ENCODE measurements around the gene KHK.
"Not testable (repeated sequence)": the region's sequence is repeated elsewhere in the genome, so short reads cannot be mapped to it uniquely, and the experiment has no call there.

KHK gene

DNA sequence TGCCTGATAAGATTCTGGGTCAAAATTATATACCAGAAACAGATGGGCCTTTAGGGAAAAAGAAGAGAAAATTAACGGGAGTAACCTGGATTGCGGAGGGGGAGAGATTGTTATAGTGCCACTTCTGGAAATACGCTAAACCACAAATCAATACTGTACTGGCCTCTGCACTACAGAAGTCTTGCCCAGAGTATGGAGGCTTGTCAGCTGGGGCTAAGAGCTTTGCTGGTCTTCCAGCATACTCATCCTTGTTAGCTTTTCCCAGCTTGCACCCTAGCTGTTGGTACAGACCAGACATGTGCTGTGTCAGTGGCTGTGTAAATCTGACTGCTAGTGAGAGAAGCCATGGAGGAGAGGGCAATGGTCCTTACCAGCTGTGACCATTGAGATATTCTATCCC, 26.2 kb upstream of the KHK start:
- ATAC-seq = no peak

DNA sequence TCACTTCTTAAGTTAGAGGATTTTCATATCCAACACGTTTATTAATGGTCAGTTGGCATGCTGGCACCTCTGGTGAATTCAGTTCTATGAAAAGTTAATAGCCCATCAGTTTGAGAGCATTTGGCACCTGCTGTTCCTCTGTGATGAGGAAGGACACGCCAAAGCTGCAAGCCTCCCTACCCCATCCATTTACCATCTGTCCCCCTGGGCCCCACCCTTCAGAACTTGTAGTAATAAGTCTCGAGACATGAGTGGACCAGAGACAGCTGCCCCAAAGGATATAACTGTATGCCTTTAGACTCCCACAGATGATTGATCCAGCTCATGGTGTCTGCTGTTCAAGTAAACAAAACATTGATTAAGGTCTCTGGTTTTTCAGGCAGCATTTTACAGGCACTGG, 21.4 kb upstream of the KHK start:
- no peak for ATAC-seq

DNA sequence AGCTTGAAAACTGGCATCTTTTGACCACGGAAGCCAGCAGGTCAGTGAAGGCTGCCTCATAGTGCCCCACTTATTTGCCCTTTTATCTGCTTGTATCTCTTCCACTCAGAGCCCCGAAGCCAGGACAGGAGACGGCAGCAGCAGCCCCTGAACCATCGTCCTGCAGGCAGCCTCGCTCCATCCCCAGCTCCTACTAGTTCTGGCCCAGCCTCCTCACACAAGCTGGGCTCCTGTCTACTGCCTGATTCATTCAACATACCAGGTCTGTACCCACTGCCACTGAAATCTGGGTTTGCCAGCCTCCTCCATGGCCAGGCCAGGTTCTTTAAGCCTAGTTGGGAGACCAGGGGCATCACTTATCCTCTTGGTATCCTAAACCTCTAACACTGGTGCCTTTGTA, 19.2 kb upstream of the KHK start:
- ATAC-seq = no peak

DNA sequence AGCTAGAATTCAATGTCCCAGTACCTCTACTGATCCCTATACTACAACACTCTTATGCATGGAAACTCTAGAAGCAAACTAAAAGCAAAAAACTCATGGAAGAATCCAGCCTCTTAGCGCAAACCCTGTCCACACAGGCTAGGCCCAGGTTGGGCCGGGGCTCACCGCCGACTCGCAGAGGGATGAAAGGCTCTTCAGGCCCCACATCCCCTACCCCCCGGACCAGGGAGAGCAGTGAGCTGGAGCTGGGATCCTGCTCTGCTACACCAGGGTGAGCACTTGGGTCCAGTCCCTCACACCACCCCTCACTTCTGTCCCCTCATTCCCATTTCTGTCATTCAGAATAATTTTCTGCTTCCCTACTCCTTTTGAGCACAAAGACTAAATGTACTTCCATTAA, 17.1 kb upstream of the KHK start:
- ATAC-seq = no peak

DNA sequence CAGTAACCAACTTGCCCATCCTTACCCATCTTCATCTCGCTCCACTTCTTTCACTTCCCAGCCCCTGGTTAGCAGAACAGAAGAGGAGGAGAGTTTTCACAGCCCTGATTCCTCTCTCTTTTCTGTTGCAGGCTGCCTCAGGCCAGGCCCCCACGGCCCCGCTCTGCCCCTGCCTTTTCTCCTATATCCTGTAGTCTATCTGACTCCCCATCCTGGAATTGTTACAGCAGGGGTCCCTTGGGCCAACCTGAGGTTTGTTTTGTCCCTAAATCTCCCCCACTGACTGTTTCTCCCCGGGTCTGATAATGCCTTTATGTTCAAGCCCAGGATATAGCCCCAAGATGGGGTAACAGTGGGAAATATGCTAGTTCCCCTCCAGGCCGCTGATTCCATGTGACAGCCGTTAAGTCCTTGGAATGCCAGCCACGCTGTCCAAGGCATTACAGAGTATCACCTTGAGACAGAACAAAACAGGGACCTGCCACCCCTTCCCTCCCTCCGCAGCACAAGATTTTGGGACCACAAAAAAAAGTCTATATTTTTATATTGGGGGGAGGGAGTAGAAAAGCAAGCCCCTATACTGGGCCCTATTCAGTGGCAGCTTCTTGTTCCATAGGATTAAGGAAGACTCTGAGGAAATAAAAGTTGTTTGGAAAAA, 16.5 kb upstream of the KHK start:
- ATAC-seq = no peak

DNA sequence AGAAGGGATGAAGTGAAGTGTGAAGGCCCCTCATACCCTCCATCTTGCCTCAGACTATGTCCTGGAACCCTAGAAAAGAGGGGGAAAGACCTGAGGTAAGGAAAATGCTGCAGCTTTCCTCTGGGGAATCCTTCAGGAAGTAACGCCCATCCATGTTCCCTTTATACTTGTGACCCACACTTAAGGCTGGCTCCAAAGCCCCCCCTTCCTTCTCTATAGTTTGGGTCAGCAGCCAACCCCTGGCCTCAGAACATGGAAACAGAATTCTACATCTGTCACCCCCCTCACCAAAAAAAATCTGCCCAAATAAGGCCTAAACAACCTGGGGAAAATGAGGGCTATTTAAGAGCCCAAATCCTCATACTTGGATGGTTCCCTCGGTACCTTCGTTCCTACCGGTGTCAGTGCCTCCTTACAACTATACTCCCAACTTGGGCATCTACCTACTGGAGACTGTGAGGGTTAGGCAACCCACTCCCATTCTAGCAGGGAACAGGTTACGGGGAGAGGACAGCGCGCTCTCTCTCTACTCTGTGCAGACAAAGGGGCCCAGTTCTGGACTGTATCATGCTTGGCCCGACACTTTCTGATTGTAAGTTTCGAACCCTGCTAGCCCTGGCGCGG, 15.8 kb upstream of the KHK start:
- ATAC-seq = no peak

DNA sequence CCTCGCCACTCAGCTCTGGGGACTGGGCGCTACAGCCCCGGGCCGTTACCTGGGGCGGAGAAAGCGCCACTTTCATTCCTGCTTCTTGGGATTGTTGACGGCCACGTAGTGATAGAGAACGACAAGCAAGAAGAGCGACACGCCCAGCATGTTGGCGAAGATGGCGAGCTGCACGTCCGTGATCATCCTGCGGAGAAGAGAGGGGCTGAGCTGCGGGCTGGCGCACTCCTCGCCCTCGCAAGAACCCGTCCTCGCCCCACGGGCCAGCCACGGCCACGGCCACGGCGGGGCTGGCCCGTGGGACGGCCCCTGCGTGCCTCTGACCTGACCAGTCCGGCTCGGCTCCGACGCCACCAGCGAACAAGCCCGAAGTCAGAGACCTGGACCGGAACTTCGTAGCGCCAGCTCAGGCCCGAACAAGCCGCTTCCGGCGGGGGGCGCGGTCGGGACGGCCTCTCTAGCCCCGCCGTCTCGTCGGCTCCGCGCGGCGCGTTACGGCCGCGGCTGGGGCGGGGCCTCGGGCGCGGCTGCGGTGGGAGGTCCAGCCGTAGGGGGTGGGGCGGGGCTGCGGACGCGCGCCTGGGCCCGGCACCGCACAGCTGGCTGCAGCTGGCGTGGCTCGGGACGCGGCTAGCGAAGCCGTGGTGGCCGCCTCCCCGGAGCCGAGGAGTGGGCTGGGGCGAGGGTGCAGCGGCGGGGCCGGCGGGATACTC, 15.1 kb upstream of the KHK start, which contains the start of gene OST4:
OST4 (minus strand) TSS at position 378 of the 713 bp plus-strand sequence.
- ATAC-seq = peak; percentile 95 to 96

DNA sequence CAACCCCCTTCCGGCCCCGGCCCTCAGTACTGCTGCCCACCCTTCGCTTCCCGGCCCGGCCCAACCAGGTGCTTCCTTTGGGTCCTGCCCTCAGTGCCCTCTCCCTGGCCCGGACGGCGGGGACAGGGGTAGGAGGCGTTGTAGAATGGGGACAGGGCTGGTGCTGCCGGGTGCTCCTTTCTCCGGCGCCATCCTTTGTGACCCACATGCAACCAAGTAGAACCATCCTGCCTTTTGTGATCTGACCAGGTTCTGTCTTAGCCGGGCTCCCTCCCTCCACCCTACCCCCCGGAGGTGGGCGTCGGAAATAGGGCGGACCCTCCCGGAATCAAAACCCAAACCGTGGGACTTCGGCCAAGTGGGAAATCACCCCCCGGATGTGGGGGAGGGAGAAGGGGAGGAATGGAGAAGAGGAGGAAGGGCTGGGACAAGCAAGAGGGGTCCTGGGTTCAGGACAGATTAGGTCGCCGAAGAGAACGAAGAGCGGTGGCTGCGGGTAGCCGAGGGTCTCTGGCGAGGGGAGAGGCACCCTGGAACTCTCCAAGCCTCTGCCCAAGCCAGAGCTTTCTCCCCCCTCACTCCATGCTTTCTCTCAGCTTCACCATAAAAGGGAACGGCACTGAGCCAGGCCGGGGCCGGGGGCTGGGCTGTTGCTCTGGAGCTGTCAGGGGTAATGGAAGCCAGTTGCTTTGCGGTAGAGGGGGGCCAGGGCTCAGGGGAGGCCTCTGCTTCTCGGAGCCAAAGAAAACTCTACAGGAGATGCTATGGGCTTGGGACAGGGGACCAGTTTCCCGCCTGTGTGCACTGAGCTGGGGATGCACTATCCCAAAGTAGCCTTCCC, 14.4 kb upstream of the KHK start:
- no peak for ATAC-seq

DNA sequence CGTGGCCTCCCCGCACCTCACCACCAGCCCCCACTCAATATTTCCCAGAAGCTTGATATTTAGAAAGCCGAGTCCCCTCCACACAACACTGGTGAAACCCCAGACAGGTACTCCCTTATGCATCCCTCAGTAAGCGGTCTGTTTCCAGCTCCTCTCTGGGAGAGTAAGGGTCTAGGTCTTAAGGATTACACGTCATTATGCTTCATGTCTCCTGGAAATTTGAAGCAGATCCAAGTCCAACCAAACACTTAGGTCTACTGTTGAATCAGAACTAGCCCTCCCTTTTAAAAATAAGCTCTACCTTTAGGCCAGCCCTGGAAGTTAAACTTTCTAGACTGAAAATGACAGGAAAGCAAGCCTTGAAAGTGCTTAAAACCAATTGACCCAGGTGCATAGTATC, 13.7 kb upstream of the KHK start:
- no peak for ATAC-seq

DNA sequence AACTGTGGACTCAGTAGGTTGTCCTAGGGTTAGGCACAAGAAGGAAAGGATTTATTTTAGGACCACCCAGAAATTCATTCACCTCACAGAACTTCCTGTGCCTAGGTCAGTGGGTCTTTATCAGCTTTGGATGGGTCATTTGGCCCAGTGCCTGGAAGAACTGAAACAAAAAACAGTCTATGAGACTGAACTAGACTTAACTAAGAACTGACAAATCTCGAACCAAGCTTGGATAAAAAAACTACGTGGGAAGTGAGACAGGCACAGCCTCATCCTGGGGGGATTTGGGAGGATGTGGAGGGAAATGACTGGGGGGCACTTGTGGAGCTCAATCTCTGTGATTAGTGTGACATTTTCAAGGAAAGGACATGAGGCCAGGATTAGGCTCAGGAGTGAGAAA, 12.8 kb upstream of the KHK start:
- ATAC-seq = no peak

DNA sequence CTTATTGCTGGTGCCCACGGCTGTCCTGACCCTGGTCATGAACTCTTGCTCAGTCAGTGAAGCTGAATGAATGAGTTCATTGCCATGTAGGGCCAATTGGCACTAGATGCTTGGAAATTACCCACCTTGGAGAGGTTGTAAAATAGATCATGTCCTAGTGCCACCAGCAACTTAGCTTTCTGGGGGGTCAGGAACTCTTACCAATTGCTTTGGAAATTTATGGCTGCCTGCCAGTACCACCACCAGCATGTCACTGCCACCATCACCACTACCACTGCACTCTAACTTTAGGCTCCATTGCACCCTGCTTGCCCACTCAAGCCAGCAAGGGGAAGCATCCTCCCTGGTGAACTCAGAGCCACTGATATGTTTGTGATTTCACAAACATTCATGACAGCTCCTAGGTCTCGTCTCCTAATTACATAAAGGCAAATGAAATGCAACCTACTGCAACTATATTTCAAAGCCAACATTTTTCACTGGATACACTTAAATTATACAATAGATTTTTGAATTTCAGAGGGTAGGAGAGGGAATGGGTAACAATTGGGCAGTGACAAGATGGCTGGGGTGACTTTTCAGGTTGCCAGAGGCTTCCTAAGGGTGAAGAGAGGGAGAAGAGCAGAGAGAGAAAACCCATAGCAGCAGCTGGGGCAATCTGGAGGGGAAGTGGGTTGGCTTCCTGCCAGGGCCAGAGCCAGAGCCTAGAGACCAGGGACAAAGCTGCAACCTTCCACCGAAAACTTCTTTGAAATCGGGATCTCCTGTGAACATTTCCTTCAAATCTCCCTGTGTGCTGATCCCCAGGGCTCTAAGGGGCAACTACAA, 11.6 kb upstream of the KHK start:
- ATAC-seq = no peak

DNA sequence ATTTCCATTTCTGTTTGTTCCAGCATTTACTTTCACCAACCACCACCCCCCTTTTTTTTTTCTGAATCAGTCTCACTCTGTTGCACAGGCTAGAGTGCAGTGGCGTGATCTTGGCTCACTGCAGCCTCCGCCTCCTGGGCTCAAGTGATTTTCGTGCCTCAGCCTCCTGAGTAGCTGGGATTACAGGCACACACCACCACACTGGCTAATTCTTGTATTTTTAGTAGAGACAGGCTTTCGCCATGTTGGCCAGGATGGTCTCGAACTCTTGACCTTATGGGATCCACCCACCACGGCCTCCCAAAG, 11.1 kb upstream of the KHK start:
- not testable (repeated sequence) for ATAC-seq

DNA sequence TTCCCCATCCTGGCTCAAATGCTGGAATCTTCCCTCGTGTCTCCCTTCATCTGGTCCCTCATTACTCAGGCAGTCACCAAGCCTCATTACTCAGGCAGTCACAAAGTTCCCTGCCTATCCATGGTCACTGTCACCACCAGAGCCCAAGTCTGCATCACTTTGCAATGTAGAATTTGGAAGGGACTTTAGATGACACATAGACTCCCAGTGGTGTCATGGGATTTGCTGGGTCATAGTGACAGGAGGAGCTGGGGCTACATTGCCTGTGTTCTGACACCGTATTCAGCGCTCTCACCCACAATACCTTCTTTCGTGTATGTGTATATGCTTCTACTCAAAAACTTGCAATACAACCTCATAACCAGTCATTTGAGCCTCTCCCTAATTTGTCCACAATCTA, 10.2 kb upstream of the KHK start:
- no peak for ATAC-seq

DNA sequence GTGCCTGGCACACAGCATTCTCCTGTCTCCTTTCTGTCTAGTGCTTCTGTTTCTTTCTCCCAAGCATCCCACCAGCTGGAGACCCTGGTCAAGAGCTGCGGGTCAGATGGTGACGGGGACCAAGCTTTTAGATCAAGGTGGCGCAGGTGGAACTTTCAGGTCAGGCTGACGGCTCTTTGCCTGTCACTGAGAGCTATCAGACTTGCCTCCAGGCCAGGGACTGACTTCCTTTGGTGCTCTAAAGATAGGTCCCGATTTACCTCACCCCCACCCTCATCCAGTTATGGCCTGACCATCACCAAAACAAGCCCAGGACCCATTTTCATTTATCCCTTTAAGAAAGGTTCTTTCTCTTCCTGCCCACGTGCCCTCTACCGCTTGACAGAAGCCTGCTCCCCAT, 9.3 kb upstream of the KHK start:
- no peak for ATAC-seq

DNA sequence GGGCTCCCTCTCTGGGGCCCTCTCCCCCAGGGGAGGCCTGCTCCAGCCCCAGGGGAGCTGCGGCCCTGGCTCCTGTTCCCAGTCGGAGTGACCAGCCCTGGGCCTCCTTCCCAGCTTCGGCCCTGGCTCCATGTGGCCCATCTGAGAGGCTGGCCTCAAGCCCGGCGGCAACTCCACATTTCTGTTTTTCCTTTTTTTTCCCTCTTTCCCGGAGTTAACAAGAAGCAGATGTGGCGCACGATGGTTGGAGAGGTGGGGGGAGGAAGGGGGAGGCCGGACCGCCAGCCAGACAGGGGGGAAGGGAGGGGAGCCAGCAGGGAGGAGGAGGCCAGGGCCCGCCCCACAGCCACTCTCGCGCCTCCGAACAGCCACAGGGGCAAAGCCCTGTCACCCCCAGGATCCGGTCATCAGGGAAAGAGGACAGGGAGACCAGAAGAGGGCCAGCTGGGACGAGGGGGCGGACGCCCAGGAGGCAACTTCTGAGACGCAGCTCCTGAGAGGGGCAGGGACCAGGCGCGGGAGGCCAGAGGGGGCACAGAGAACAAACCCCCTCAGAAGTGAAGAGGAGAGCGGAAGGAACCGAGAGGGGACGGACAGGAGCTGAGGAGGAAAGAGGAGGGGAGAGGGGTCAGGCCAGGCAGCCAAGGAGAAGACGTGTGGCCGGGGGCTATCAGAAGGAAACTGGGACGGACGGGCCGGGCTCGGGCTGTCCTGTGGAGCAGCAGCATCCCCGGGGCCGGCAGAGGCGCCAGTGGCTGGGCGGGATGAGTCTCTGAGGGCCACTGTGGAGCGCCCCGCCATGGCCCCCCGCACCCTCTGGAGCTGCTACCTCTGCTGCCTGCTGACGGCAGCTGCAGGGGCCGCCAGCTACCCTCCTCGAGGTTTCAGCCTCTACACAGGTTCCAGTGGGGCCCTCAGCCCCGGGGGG, 8.0 kb upstream of the KHK start, which contains the start of gene EMILIN1:
EMILIN1 (plus strand) TSS at position 349 of the 928 bp plus-strand sequence; CDS start at position 800, 451 bp downstream.
- no peak for ATAC-seq

DNA sequence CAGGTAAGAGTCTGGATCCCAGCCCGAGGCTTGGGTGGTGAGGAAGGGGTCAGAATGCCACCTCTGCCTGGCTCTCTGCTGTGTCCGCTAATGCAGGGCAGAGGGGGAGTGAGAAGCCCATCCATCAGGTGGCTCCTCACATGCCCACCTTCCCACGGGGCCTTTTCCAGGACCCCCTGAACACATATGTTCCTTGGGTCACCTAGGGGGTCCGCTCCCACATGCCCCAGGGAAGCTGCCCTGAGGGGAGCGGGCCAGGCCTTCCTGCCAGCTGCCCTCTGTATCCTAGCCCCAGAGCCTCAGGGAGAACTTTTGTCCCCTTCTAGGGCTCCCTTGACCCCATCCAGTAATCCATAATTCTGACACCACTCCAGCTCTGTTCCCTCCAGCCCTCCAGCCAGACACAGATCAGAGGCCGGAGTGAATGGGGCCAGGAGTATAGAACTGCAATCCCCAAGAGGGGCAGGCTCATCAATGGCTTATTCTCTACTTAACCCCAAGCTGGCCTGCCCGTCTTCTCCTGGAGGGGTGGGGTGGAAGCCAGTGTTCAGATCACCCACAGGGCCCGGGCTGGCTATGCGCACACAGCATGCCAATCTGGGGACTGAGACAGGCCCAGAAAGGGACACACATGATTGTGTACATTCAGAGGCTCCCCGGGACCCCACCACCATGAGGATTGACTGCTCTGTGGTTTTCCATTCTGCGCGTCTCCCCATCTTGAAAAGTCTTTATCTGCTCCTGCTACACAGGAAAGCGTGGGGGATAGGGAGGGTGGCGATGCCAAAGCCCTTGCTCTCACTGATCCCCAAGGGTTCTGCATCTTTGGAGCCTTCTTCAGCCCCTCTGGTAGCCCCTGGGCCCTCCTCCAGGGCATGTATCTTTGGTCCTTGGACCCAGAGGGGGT, 7.1 kb upstream of the KHK start:
- no peak for ATAC-seq

DNA sequence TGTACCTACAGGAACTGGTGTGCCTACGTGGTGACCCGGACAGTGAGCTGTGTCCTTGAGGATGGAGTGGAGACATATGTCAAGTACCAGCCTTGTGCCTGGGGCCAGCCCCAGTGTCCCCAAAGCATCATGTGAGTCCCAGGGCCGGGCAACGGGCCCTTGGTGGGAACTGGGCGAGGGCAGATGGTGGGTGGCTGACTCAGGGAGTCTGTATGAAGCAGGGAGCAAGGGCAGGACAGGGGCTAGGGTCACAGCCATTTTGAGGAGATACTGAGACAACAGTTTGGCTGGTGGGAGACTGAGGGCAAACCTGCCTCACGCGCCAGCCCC, 6.5 kb upstream of the KHK start:
- no peak for ATAC-seq

DNA sequence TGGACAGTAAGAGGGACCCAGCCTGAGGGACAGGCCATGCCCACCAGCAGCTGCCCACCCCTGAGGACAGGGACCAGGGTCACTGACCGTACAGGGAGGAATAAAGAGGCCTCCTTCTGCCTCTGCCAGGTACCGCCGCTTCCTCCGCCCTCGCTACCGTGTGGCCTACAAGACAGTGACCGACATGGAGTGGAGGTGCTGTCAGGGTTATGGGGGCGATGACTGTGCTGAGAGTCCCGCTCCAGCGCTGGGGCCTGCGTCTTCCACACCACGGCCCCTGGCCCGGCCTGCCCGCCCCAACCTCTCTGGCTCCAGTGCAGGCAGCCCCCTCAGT, 6.0 kb upstream of the KHK start:
- no peak for ATAC-seq

DNA sequence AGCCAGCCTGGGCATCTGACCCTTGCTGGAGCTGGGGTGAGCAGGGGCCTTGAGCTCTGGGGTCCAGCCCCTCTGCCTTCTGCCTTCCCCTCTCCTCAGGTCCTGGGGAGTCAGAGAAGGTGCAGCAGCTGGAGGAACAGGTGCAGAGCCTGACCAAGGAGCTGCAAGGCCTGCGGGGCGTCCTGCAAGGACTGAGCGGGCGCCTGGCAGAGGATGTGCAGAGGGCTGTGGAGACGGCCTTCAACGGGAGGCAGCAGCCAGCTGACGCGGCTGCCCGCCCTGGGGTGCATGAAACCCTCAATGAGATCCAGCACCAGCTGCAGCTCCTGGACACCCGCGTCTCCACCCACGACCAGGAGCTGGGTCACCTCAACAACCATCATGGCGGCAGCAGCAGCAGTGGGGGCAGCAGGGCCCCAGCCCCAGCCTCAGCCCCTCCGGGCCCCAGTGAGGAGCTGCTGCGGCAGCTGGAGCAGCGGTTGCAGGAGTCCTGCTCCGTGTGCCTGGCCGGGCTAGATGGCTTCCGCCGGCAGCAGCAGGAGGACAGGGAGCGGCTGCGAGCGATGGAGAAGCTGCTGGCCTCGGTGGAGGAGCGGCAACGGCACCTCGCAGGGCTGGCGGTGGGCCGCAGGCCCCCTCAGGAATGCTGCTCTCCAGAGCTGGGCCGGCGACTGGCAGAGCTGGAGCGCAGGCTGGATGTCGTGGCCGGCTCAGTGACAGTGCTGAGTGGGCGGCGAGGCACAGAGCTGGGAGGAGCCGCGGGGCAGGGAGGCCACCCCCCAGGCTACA, 4.4 kb upstream of the KHK start:
- ATAC-seq = no peak

Measured in activated CD4-positive, CD25-positive, alpha-beta regulatory T cell treated with anti-CD3 and anti-CD28 coated beads, Interleukin-2, amount 50 U/mL, for 24 hours (primary cell).